Activated CD8-positive, alpha-beta T cell treated with anti-CD3 and anti-CD28 coated beads for 36 hours (primary cell): Measurements from ENCODE around the gene ARID3B. TPM values are rescaled to one million over a fixed set of nuclear protein-coding genes. Genes with fewer than 3 reads are reported as not detected.

Experiments
- ATAC-seq: fragments of 200-7000 bp; cut with Tn5 transposase; one replicate; pipeline ENCODE4 v1.10.0; 2021; ENCODE audit warnings: mild to moderate bottlenecking, moderate library complexity
- CTCF ChIA-PET: fragments of 350-600 bp; sonication (Branson Sonifier 250); formaldehyde crosslinking; loops from one replicate; lab custom pipeline; 2021; ENCODE audit warnings: antibody characterized with exemption; lab: Charles Lee
- POLR2A ChIA-PET: fragments of 350-600 bp; sonication (Branson Sonifier 250); formaldehyde crosslinking; loops from one replicate; lab custom pipeline; 2021; ENCODE audit warnings: antibody characterized with exemption; lab: Charles Lee
- DNase-seq: peaks from one replicate; pipeline ENCODE4 v3.0.0-alpha.2; 2020
- H3K27ac Mint-ChIP-seq: one replicate; pipeline ENCODE4 v1.8.0; 2021; ENCODE audit warnings: mild to moderate bottlenecking, mixed read lengths
- H3K27me3 Mint-ChIP-seq: one replicate; pipeline ENCODE4 v1.8.0; 2021; ENCODE audit warnings: mixed read lengths
- H3K36me3 Mint-ChIP-seq: one replicate; pipeline ENCODE4 v1.8.0; 2021; ENCODE audit warnings: low read depth, mixed read lengths
- H3K4me1 Mint-ChIP-seq: one replicate; pipeline ENCODE4 v1.8.0; 2021; ENCODE audit warnings: low read depth, mixed read lengths
- H3K4me3 Mint-ChIP-seq: one replicate; pipeline ENCODE4 v1.8.0; 2021; ENCODE audit warnings: mild to moderate bottlenecking, moderate library complexity, mixed read lengths
- H3K9me3 Mint-ChIP-seq: one replicate; pipeline ENCODE4 v1.8.0; 2021; ENCODE audit warnings: mixed read lengths
- intact Hi-C: fragments of 100-400 bp; cut with micrococcal nuclease; formaldehyde crosslinking; loops from one replicate; pipeline ENCODE4 v1.10.0; 2022
- total RNA-seq, 2 experiments: library from RNA; stranded (reverse); gene quantifications; one replicate each; pipeline ENCODE4 v1.2.3, GENCODE V29; 2021
- TF ChIP-seq, protein P1 (sequence below): fragments of 200-600 bp; IDR thresholded peaks from one replicate; pipeline ENCODE4 v1.8.0; 2022; ENCODE audit warnings: antibody characterized with exemption, mild to moderate bottlenecking

The ARID3B gene
- total RNA-seq, 2 experiments from 2014 or later: 35.2 to 36.2 TPM

GRCh38 chr15:74620636-74621545 is 79.9 kb downstream of the ARID3B start:
- ATAC-seq (peak; percentile 96), DNase-seq (peak; percentile 89)
- H3K27ac Mint-ChIP-seq: peak overlapping the region; percentile 77
- TF ChIP-seq, protein P1, sequence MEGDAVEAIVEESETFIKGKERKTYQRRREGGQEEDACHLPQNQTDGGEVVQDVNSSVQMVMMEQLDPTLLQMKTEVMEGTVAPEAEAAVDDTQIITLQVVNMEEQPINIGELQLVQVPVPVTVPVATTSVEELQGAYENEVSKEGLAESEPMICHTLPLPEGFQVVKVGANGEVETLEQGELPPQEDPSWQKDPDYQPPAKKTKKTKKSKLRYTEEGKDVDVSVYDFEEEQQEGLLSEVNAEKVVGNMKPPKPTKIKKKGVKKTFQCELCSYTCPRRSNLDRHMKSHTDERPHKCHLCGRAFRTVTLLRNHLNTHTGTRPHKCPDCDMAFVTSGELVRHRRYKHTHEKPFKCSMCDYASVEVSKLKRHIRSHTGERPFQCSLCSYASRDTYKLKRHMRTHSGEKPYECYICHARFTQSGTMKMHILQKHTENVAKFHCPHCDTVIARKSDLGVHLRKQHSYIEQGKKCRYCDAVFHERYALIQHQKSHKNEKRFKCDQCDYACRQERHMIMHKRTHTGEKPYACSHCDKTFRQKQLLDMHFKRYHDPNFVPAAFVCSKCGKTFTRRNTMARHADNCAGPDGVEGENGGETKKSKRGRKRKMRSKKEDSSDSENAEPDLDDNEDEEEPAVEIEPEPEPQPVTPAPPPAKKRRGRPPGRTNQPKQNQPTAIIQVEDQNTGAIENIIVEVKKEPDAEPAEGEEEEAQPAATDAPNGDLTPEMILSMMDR: peak; percentile 98
- H3K9me3 Mint-ChIP-seq: no peaks in the 10 kb centered on the region
- POLR2A ChIA-PET: interaction anchor here (0.7 to 1.4 kb wide), 4 partner anchors 11 to 248 kb away, joined by 3 to 6 read pairs (median 4); no protein-coding TSS in a partner anchor
- intact Hi-C loops: no loop called here
- H3K4me1 Mint-ChIP-seq: peaks cover 60% of the 10 kb centered on the region
- CTCF ChIA-PET: interaction anchor here (0.6 to 10.8 kb wide), 39 partner anchors 8 to 253 kb away, joined by 3 to 203 read pairs (median 3); partner anchors contain the start of genes ARID3B, CYP11A1 and UBL7
- H3K27me3 Mint-ChIP-seq: no peaks in the 10 kb centered on the region
- H3K36me3 Mint-ChIP-seq: peaks cover 75% of the 10 kb centered on the region
- no peak overlapping the region for H3K4me3 Mint-ChIP-seq

GRCh38 chr15:74621546-74621920 is 80.5 kb downstream of the ARID3B start:
- no peak for DNase-seq
- Mint-ChIP-seq H3K4me3 (no peak overlapping the region), H3K27ac (peak overlapping the region; percentile 77), H3K27me3 (no peaks in the 10 kb centered on the region), H3K36me3 (peaks cover 77% of the 10 kb centered on the region), H3K4me1 (peaks cover 64% of the 10 kb centered on the region), H3K9me3 (no peaks in the 10 kb centered on the region)
- ChIA-PET POLR2A (interaction anchor here (0.7 to 1.3 kb wide), 3 partner anchors 10 to 249 kb away, joined by 3 to 6 read pairs (median 4); no protein-coding TSS in a partner anchor), CTCF (interaction anchor here (0.6 to 10.8 kb wide), 35 partner anchors 9 to 254 kb away, joined by 3 to 203 read pairs (median 4); partner anchors contain the start of genes ARID3B, CYP11A1 and UBL7)
- no peak for ATAC-seq
- TF ChIP-seq, protein P1: no peak
- intact Hi-C loops: no loop called here

DNA sequence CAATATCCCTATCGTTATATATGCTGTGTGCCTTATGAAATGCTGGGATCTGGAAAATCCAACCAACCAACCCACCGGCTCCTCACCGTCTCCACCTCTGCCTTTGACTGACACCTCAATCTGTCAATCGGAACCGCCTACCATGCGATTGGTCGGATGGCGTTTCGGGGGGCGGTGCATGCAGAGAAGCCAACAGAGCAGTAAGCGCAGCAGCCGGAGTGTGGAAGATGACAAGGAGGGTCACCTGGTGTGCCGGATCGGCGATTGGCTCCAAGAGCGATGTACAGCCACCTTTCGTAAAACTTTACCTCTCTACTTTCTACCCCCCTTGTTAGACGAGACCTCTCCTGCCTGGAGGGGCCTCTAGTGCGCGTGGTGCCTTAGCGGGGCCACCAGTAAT is 80.9 kb downstream of the ARID3B start:
- peaks cover 64% of the 10 kb centered on the region for H3K4me1 Mint-ChIP-seq
- no peak for ATAC-seq
- intact Hi-C loops: no loop called here
- H3K36me3 Mint-ChIP-seq: peaks cover 73% of the 10 kb centered on the region
- H3K9me3 Mint-ChIP-seq: no peaks in the 10 kb centered on the region
- TF ChIP-seq, protein P1: no peak
- H3K27me3 Mint-ChIP-seq: no peaks in the 10 kb centered on the region
- CTCF ChIA-PET: interaction anchor here (0.7 to 10.8 kb wide), 29 partner anchors 9 to 254 kb away, joined by 3 to 203 read pairs (median 4); partner anchors contain the start of genes ARID3B and CYP11A1
- POLR2A ChIA-PET: interaction anchor here (1.3 kb wide), 2 partner anchors 11 to 13 kb away, joined by 4 read pairs; no protein-coding TSS in a partner anchor
- peak overlapping the region; percentile 42 for H3K27ac Mint-ChIP-seq
- no peak for DNase-seq
- H3K4me3 Mint-ChIP-seq: no peak overlapping the region

DNA sequence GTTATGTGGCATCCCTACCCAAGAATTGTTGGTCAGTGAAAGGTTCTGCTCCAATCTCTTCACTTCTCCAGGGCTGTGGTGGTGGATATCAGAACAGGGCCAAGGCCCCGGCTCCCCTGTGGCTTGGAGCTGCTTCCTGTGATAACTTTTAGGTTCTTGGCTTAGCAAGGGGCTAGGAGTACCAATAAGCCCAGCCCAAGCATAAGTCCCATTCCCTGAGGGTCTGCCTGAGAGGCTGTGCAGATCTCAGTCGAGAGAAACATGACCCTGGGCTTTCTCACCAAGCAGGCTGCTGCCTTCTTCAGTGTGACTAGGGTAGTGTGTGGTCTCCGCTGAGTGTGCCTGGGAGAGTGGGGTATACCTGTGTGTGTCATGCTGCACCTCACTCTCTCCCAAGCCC is 81.7 kb downstream of the ARID3B start:
- H3K36me3 Mint-ChIP-seq: peaks cover 71% of the 10 kb centered on the region
- TF ChIP-seq, protein P1: no peak
- intact Hi-C loops: no loop called here
- peak overlapping the region; percentile 49 for H3K27ac Mint-ChIP-seq
- ChIA-PET CTCF (interaction anchor here (1.2 to 10.8 kb wide), 9 partner anchors 10 to 250 kb away, joined by 3 to 203 read pairs (median 11); no protein-coding TSS in a partner anchor), POLR2A (interaction anchor here (1.0 to 1.3 kb wide), 2 partner anchors 9 to 10 kb away, joined by 3 to 4 read pairs; no protein-coding TSS in a partner anchor)
- H3K9me3 Mint-ChIP-seq: no peaks in the 10 kb centered on the region
- no peak for DNase-seq
- ATAC-seq: no peak
- H3K4me3 Mint-ChIP-seq: no peak overlapping the region
- H3K27me3 Mint-ChIP-seq: no peaks in the 10 kb centered on the region
- H3K4me1 Mint-ChIP-seq: peaks cover 62% of the 10 kb centered on the region
